Stimulated activated CD8-positive, alpha-beta memory T cell treated with anti-CD3 and anti-CD28 coated beads, Interleukin-7, amount 100 ng/mL, for 48 hours (primary cell): ENCODE measurements around the gene KRTAP21-3.
"Not testable (repeated sequence)": the region's sequence is repeated elsewhere in the genome, so short reads cannot be mapped to it uniquely, and the experiment has no call there.

Source experiments
- DNase-seq, 2 donors: peaks; one replicate each; pipeline ENCODE4 v3.0.0-alpha.2; 2020; ENCODE audit warnings: low read depth in 1 of 2; ENCODE audit errors: extremely low read depth in 1 of 2

Gene KRTAP21-3, protein sequence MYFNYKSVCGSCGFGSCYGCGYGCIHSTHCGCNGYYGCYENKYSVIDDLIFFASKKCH

DNA sequence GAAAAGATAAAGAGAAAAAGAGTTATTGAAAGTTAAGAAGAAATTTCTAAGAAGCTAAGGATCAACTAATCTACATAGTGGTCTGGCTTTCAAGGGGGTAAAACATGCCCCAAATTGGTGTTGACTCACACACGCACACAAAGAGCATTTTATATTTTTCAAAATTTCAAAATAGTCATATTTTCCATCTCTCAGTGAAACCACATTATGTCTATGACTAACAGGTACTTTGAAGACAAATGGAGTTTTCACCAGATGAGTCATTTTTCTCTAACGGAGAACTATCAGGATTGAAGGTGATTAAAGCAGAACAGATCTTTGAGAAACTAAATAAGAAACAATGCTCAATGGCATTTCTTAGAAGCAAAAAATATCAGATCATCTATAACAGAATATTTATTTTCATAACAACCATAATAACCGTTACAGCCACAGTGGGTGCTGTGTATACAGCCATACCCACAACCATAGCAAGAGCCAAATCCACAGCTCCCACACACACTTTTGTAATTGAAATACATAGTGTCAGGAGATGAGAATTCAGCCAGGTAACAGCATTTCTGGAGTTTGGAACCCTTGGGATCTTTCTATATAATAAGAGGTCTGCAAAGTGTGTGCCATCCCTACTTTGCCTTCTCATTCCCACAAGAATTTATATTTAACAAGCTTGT is at the start of gene KRTAP21-3:
TSS of gene KRTAP21-3 (minus strand) at position 539 of the 671 bp plus-strand sequence. CDS start at position 521, 18 bp downstream.
- DNase-seq, result no peak

DNA sequence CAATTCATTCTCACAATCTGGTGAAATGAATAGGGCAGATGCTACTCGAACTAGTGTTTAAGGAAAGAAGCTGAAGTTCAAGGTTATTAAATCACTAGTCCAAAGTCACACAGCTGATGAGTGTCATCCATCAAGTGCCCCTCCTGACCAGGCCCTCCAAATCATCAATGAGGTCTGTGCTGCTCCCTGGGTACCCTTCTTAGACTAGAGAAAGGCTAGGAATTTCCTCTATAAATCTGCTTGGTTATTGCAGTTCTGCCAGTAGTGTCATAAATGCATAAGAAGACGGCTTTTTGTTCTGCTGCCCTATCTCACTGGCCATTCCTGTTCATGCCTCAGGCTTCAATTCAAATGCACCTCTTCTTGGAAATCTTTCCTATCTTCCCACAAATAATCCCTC is 42.2 kb upstream of the KRTAP21-3 start:
- no peak for DNase-seq

DNA sequence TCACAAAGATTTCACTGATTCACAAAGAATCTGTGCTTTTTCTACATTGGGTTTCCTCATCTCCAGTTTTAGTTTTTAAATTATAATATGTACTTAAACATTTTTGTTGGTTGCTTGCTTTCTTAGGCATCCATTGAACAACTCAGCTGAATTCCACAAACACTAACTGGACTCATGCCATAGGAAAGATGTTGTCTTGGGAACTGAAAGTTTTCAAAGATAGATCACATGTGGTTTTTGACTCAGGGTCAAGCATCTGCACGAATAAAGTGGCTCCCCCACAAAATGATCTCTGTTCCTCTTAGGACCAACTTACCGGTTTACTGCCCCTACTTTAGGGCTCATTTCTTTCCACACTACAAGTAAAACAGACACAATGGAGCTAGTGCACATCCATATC is 39.7 kb upstream of the KRTAP21-3 start:
- no peak for DNase-seq

DNA sequence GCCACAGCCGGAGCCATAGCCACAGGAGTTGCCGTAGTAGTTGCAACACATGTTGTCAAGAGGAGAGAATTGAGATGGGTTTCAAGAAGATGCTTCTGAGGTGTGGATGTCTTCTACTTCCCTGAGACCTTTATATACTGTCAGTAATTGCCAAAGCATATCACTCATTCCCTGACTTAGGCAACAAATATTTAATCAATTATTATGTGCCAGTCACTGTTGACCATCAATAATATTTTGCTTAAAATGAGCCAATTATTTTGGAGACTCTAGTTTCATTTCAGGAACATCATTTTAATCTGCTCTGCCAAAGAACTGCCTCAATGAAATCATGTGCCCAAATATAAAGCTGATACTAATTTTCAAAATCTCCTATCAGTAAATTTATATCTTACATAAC is 36.8 kb upstream of the KRTAP21-3 start, which contains the start of gene KRTAP21-1:
TSS of gene KRTAP21-1 (minus strand) at position 101 of the 400 bp plus-strand sequence. CDS start at position 51, 50 bp downstream.
- not testable (repeated sequence) for DNase-seq

DNA sequence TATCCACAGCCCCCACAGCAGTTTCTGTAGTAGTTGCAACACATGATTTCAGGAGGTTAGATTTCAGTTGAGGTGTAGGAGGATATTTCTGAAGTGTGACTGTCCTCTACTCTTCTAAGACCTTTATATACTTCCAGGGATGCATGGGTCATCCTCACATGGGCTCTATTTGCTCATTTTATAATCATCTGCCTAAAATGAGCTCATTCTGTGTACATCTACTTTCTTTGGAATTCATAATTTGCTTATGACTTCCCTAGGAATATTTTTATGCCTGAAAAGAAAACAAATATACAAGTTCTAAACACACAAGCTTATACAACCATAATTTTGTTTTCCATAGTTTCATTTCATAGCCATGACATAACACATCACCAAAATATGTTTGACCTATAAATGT is 28.6 kb upstream of the KRTAP21-3 start, which contains the start of gene KRTAP21-2:
TSS of gene KRTAP21-2 (minus strand) at position 101 of the 400 bp plus-strand sequence. CDS start at position 44, 57 bp downstream.
- no peak for DNase-seq

DNA sequence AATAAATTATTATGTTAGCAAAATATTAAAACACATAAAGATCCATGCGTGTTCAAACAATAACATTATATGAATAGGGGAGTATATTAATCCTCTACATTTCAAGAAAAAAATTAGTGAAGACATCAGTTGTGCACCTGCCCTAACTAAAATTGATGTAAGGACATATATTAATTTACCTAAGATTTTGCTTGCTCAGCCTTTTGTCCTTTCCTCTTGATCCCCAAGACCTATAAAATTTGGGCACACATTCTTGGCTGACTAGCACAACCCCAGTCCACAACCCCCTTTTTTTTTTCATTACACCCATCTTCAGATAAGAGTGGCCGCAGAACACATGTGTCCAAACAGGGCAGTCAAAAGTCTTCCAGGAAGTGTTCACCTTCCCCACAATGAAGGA is 21.9 kb upstream of the KRTAP21-3 start:
- DNase-seq, result no peak

DNA sequence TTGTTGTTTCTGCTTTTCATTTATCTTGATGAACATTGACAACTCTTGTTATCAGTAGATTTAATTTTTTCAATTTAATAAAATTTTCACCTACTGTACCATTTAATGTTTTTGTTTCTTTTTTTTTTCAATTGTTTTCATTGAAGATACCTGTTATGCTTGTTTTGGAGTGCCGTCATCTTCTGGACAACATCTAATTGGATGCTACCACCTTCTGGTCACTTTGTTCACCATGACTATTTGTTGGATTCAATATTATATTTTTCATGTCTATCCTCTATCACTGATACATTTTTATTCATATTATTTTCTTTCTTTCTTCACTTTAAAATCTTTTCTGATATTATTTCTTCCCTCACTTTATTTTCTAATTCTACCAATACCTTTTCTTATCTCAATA is 14.4 kb upstream of the KRTAP21-3 start:
- no peak for DNase-seq

DNA sequence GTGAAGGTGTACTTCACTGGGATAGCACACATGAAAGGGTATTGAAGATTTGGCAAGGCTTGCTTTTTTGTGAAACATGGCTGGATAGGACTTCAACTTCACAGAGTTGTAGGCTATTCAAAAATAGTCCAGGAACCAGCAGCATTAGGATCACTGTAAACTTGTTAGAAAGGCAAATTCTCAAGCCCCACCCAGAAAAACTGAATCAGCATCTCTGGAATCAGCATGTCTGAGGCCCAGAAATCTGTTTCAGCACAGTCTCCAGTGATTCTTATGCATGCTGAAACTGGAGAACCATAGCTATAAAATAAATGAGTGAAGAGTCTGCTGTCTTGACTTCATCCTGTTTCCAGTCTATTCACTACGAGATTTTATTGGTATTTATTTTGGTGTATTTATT is 8.1 kb upstream of the KRTAP21-3 start:
- no peak for DNase-seq

DNA sequence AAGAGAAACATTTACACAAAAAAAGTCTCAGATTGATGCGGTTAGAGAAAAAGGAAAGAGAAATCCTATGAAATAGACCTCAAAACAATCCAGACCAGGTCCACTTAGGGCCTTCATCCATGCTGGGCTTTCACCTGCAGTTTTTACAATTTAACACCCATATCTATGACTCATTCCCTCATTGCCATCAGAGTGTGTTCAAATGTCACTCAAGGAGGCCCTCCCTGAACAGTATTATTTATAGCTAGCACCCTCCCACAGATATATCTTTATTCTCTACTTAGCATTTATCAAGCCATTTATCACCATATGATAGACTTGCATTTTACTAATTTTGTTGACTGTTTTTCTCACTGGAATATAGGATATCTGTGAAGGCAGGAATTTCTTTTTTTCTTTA is 824 bp upstream of the KRTAP21-3 start:
- DNase-seq, result no peak

DNA sequence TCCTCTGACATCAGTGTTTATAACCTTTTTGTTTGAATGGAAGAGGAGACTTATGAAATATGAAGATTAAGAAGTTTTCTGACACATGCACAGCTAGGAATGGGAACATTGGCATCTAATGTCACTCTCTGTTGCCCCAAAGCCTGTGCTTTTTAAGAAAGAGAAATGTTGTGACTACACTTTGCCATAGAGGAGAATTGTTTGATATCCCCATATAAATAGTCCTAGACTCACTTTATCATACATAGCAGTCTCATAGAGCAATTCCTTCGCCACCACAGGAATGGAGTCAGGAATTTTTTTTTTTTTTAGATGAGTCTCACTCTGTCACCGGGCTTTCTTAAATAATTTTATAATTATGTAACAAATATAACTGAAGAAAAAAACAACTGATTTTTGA is 1.5 kb downstream of the KRTAP21-3 start:
- no peak for DNase-seq

DNA sequence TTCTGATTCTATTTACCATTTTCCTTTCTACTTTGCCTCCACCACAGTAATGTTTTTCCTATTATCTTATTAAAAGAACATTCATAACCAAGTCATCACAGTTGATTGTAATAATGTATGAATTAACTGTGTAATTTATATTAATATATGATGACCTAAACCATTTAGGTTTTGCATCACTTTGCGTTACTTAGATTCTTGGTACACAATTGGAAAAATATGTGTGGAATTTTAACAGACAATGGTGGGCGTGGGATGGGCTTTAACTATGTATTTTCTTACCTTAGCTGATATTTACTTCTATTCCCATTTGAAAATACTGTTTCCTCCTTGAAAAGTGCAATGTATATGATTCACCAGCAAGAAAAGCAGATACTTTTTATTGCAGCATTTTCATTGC is 3.6 kb downstream of the KRTAP21-3 start:
- no peak for DNase-seq

DNA sequence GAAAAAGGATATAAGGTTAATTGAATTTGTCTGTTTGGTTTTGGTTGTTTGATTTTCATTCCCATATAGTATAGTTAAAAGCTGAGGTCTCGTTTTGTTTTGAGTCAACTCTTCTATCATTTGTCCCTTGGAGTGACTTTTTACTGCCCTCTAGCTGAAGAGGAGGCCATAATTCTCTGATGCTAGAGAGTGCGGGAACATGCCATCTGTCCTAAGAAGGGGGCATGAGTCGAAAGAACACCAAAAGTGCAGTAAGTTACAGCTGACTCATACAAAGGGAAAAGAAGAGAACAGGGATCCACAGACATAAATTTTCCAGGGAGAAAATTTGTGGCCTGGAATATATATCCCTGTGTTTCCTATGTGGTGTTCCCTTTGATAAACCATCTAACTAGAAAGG is 4.1 kb downstream of the KRTAP21-3 start:
- DNase-seq, result no peak

DNA sequence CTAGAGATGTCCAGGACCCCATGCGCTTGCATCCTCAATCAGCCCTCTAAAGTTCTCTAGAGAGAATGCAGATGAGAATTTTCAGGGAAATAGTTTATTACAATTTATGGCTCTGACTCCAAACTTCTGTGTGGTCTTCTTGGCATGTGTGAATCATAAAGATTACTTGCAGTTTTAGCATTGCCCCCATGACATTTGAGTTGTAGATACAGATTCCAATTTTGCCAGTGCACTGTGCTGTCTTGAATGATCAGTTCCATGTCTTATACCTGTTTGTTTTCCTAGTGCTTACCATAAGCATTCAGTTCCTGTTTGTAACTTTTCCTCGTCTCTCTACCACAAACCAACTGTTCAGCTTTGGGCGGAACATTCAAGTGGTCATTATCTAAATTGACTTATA is 4.8 kb downstream of the KRTAP21-3 start:
- DNase-seq, result no peak

DNA sequence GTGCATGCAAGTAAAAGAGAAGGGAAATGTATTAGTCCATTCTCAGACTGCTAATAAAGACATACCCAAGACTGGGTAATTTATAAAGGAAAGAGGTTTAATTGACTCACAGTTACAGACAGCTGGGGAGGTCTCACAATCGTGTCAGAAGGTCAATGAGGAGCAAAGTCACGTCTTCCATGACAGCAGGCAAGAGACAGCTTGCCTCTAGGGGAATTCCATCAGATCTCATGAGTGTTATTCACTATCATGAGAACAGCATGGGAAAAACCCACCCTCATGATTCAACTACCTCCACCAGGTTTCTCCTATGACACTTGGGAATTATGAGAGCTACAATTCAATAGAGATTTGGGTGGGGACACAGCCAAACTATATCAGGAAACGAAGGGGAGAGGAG is 8.1 kb downstream of the KRTAP21-3 start:
- DNase-seq, result peak in 1 of 2 donors; percentile 14

DNA sequence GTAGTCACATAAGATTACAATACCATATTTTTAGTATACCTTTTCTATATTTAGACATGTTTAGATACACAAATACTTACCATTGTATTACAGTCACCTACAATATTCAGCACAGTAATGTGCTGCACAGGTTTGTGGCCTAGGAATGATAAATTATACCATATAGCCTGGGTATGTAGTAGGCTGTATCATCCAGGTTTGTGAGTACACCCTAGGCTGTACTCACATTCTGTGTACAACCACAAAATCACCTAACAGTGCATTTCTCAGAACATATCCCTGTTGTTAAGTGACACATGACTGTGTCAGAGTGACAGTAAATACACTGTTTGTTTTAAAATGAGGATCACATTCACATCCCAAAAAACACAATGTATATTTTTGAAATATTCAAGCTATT is 11.2 kb downstream of the KRTAP21-3 start:
- DNase-seq, result no peak

DNA sequence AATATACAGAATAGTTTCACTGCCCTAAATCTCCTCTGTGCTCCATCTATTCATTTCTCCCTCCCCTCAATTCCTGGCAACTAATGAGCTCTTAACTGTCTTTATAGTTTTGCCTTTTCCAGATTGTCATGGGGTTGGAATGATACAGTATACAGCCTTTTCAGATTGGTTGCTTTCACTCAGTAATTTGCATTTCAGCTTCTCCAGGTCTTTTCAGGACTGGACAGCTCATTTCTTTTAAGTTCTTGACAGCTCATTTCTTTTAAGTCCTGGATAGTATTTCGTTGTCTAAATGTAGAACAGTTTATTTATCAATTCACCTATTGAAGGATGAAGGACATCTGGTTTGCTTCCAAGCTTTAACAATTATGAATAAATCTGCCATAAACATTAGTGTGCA is 22.6 kb downstream of the KRTAP21-3 start:
- DNase-seq, result no peak

DNA sequence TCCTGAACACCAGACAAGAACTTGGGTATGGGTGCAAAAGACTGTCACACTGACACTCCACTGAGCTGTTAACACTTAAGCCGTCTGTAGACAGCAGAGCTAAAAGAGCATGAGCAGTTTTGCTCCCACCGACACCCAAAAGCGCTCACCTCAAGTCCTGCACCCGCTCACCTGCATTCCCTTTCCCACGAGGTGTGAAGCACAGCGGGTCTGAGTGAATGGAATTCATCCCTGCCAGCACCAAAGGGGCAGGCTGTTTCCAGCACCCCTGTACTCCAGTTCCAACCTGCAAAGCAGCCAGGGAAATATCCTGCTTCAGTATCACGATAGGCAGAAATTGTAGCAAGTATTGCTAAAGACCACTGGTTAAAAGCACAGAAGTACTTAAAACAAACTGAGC is 28.8 kb downstream of the KRTAP21-3 start:
- no peak for DNase-seq

DNA sequence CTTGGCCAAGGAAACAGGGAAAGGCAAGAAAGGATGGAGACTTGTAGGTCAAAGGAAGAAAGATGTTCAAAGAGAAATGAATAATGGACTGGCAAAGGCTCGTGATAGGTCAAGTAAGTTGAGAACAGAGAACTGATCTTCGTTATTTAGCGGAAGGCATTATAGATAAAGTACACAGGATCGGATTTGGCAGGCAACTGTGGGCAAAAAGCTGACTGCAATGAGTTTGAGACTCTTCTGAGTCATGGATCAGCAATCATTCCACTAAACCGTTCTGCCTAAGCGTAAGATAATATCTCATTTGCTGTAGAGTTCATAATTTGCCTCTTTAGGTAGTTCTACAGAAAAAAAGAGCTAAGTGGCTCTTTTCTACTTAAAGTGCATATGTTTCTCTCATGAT is 34.1 kb downstream of the KRTAP21-3 start:
- no peak for DNase-seq

DNA sequence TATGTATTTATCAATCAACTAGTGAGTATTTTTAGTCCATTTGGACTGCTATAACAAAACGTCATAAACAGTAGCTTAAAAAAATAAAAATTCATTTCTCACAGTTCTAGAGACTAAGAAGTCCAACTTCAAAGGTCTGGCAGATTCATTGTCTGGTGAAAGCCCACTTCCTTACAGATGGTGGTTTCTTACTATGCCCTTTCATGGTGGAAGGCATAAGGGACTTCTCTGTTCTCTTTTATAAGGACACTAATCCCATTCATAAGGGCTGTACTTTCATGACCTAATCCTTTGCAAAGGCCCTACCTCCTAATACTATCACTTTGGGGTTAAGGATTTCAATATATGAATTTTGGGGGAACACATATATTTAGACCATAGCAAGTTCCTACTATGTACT is 38.0 kb downstream of the KRTAP21-3 start:
- no peak for DNase-seq

DNA sequence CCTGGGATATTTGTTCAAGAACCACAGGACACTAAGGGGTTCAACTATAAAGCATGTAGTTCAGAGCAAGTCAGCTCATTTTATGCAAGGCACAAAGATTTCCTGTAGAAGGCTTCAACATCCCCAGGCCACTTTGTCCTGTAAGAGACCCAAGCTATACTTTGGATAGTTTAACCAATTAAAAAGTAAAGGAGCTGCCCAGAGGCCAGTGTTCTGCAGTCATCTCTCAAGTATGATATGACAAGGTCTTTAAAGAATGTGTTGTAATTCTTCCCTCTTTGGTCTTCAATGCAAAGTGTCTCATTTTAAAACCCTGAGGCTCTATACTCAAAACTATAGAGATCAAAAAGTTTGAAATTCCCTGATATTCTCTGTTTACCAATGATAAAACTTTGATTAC is 41.8 kb downstream of the KRTAP21-3 start:
- DNase-seq, result no peak

DNA sequence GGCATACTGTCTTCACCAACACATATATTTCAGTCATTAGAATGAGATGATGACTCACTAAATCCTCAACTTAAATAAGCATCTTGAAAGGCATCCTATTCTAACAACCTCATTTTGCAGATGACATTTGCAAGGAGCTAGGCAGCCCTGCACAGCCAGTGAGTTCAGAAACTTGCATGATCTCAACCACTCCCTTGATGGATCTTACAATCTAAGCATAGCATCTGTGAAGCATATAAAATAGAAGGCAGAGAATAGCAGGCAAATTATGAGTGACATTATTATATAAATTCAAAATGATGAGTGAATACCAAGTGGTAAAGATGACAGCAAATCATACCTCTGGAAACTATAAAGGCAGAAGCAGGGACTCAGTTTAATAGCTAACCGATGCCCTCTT is 44.3 kb downstream of the KRTAP21-3 start:
- DNase-seq, result no peak

DNA sequence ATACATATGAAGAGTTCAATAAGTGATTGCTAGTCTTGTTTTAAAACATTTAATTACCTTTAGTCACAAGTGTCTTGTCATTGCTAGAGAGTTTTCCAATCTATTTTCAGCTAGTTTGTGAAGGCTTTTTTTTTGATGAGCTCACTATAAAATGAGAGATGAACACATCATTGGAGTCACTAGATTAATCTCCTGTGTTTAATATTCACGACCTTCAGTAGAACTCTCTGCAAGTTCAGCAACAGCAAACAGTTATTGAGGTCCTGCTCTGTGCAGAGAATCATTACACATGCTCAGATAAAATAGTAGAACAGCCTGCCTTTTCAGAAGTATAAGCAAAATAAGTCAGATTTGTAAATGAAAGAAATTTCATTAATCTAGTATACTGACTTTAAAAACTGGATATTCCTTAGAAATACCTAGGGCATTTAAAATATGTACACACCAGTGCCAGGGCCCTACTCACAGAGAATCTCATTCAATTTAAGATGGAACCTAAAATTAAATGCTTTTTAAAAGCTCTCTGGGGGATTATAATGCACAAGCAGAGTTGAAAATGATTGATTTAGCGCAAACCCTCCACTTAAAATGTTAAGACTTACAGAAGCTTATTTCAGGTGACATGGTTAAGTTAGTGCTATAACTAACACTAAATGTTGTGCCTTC is 45.5 kb downstream of the KRTAP21-3 start:
- DNase-seq, result no peak
